ENCODE results near the gene PPEF2.

PPEF2 gene

GRCh38 chr4:75822416-75822815 is 79.8 kb downstream of the PPEF2 start:
- DNase-seq: no peak

GRCh38 chr4:75821966-75822365 is 80.3 kb downstream of the PPEF2 start:
- no peak for DNase-seq

- no peak for DNase-seq
These were observed 81.0 kb downstream of the PPEF2 start for GRCh38 chr4:75821216-75821615.

GRCh38 chr4:75820676-75821075 is 81.6 kb downstream of the PPEF2 start:
- DNase-seq: no peak

GRCh38 chr4:75820197-75820596 is 82.1 kb downstream of the PPEF2 start:
- no peak for DNase-seq

- DNase-seq: no peak
These were observed 83.1 kb downstream of the PPEF2 start for GRCh38 chr4:75819121-75819520.

GRCh38 chr4:75817901-75818300 is 84.4 kb downstream of the PPEF2 start:
- no peak for DNase-seq

Data from CD4-positive, alpha-beta T cell treated with Interleukin-17A for 4 hours (primary cell).